GM12892 (cell line): ENCODE measurements around the gene NAE1.

ENCODE experiments used
- DNase-seq: peaks from one replicate; pipeline ENCODE4 v3.0.0; 2011; ENCODE audit not compliant: insufficient read length
- FAIRE-seq: peaks from 2 replicates; lab custom pipeline; 2011; peaks lifted over from hg19 to GRCh38; lab: Jason Lieb, UNC
- POLR2A ChIP-seq: IDR thresholded peaks from 2 replicates; pipeline ENCODE4 v1.6.1; 2011; ENCODE audit warnings: low read depth, low read length, control low read depth
- POLR2AphosphoS5 ChIP-seq: IDR thresholded peaks from 2 replicates; pipeline ENCODE4 v1.6.1; 2011; ENCODE audit warnings: low read depth, low read length, control low read depth
- TAF1 ChIP-seq: IDR thresholded peaks from 2 replicates; pipeline ENCODE4 v1.6.1; 2011; ENCODE audit warnings: low read depth, mild to moderate bottlenecking, control low read depth, low read length, borderline replicate concordance

NAE1 gene

GRCh38 chr16:66848172-66848571 lies 17.4 kb upstream of the NAE1 start:
- TF ChIP-seq POLR2A (no peak), TAF1 (no peak), POLR2AphosphoS5 (no peak)
- FAIRE-seq: no peak
- DNase-seq: no peak

GRCh38 chr16:66847533-66848067 lies 16.8 kb upstream of the NAE1 start:
- no peak for FAIRE-seq
- no peak for DNase-seq
- TF ChIP-seq TAF1: no peak
- no peak for TF ChIP-seq POLR2A
- TF ChIP-seq POLR2AphosphoS5: no peak

GRCh38 chr16:66846831-66847230 lies 16.1 kb upstream of the NAE1 start:
- FAIRE-seq (no peak), DNase-seq (no peak)
- TF ChIP-seq TAF1 (no peak), POLR2A (no peak), POLR2AphosphoS5 (no peak)

- DNase-seq: no peak
- FAIRE-seq: peak; percentile 64
- no peak for TF ChIP-seq POLR2AphosphoS5
- TF ChIP-seq TAF1: no peak
- no peak for TF ChIP-seq POLR2A
Measured at GRCh38 chr16:66846266-66846665, 15.5 kb upstream of the NAE1 start.

GRCh38 chr16:66845791-66846221 lies 15.0 kb upstream of the NAE1 start:
- FAIRE-seq (no peak), DNase-seq (no peak)
- TF ChIP-seq POLR2AphosphoS5 (no peak), POLR2A (no peak), TAF1 (no peak)

GRCh38 chr16:66845080-66845410 lies 14.3 kb upstream of the NAE1 start:
- FAIRE-seq: no peak

GRCh38 chr16:66844342-66845079 lies 13.7 kb upstream of the NAE1 start, which contains the start of gene CA7:
Gene CA7, plus strand, starts transcription at chr16:66844414. Its CDS starts 74 bp downstream, at chr16:66844488.
- FAIRE-seq (no peak), DNase-seq (no peak)
- TF ChIP-seq POLR2A (no peak), POLR2AphosphoS5 (no peak), TAF1 (no peak)

More at GRCh38 chr16:66845080-66845410, 14.3 kb upstream of the NAE1 start:
- no peak for DNase-seq
- TF ChIP-seq POLR2A (no peak), POLR2AphosphoS5 (no peak), TAF1 (no peak)

GRCh38 chr16:66844009-66844341 lies 13.2 kb upstream of the NAE1 start:
- no peak for FAIRE-seq
- TF ChIP-seq POLR2A: no peak
- TF ChIP-seq TAF1: no peak
- TF ChIP-seq POLR2AphosphoS5: no peak
- DNase-seq: no peak

- TF ChIP-seq POLR2AphosphoS5: no peak
- no peak for TF ChIP-seq POLR2A
- no peak for TF ChIP-seq TAF1
- FAIRE-seq (no peak), DNase-seq (no peak)
Measured at GRCh38 chr16:66843191-66843590, 12.4 kb upstream of the NAE1 start.

GRCh38 chr16:66842765-66843164 lies 12.0 kb upstream of the NAE1 start:
- DNase-seq: no peak
- no peak for FAIRE-seq
- TF ChIP-seq POLR2A (no peak), POLR2AphosphoS5 (no peak), TAF1 (no peak)

GRCh38 chr16:66841366-66841765 lies 10.6 kb upstream of the NAE1 start:
- DNase-seq: no peak
- no peak for TF ChIP-seq TAF1
- TF ChIP-seq POLR2A: no peak
- TF ChIP-seq POLR2AphosphoS5: no peak
- FAIRE-seq: no peak

- no peak for DNase-seq
- FAIRE-seq: no peak
- no peak for TF ChIP-seq POLR2A
Measured at GRCh38 chr16:66840883-66841282, 10.1 kb upstream of the NAE1 start.

GRCh38 chr16:66834746-66835145 lies 4.0 kb upstream of the NAE1 start:
- TF ChIP-seq POLR2AphosphoS5 (no peak), POLR2A (no peak), TAF1 (no peak)
- DNase-seq (no peak), FAIRE-seq (no peak)
